ENCODE data around the gene ANKFN1.

Gene ANKFN1

DNA sequence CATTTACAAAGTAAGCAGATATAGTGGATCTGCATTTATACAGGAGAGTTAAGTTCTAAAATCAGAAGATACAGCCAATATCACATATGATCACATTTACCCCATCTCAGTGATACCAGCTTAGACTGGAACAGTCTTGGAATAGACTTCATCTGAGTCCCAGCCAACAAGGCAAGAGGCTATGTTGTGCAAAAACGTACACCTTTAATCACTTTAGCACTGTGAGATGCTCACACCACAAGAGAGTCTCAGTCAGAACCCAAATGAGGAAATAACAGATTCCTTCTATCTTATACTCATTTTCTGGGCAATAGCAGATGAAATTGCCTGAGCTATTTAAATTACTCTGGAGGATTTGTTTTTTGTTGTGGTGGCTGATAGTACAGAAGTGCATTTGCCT is 145.6 kb downstream of the ANKFN1 start:
- Histone ChIP-seq H3K9me2 (replicated peaks; ENCODE audit: control insufficient read depth, low read length) (no peaks in the 10 kb centered on the region), H3K27ac (ENCODE audit: low read depth, low read length) (no peak overlapping the region), H3K4me3 (ENCODE audit: low read length) (no peak overlapping the region), H3K27me3 (ENCODE audit: control insufficient read depth, low read length) (peaks cover 5% of the 10 kb centered on the region; the same call in 1 of the 2 replicates), H3K4me1 (ENCODE audit: control insufficient read depth, low read length) (no peaks in the 10 kb centered on the region), H3K9me3 (ENCODE audit: control insufficient read depth, insufficient read depth, low read length) (no peaks in the 10 kb centered on the region), H3F3A (ENCODE audit: control insufficient read depth, insufficient read depth) (no peaks in the 10 kb centered on the region), H4K20me1 (ENCODE audit: control insufficient read depth, insufficient read depth, low read depth, low read length) (no peaks in the 10 kb centered on the region), H3K4me2 (ENCODE audit: low read length) (no peak overlapping the region), H3K79me2 (ENCODE audit: control insufficient read depth, low read length) (no peaks in the 10 kb centered on the region), H3K36me3 (ENCODE audit: control insufficient read depth, low read length) (no peaks in the 10 kb centered on the region)
- TF ChIP-seq, protein P1, sequence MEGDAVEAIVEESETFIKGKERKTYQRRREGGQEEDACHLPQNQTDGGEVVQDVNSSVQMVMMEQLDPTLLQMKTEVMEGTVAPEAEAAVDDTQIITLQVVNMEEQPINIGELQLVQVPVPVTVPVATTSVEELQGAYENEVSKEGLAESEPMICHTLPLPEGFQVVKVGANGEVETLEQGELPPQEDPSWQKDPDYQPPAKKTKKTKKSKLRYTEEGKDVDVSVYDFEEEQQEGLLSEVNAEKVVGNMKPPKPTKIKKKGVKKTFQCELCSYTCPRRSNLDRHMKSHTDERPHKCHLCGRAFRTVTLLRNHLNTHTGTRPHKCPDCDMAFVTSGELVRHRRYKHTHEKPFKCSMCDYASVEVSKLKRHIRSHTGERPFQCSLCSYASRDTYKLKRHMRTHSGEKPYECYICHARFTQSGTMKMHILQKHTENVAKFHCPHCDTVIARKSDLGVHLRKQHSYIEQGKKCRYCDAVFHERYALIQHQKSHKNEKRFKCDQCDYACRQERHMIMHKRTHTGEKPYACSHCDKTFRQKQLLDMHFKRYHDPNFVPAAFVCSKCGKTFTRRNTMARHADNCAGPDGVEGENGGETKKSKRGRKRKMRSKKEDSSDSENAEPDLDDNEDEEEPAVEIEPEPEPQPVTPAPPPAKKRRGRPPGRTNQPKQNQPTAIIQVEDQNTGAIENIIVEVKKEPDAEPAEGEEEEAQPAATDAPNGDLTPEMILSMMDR (IDR thresholded peaks at IDR 0.05; ENCODE audit: low read depth, low read length, poor library complexity, severe bottlenecking), result no peak
- no peak for TF ChIP-seq EZH2phosphoT487 (IDR thresholded peaks at IDR 0.05; ENCODE audit: borderline replicate concordance, low read length)

DNA sequence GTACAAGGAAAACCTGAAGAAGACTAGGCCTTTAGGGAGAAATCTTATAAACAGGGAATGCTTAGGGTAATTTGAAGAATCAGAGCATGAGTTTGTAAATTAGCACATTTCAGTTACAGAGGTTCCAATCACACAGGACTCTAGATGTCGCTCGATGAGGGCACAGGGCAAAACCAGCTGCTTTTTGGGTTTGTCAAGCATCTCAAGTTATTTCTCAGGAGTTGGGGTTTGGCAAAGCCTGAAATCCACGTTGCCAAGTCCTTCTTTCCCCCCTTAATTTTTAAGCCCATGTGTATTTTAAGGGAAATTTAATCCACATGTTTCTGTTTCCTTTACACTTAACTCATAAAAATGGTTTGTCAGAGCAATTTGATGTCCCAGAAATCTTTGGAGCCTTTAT is 146.9 kb downstream of the ANKFN1 start:
- H3K4me2 ChIP-seq (ENCODE audit: low read length), result no peak overlapping the region
- no peaks in the 10 kb centered on the region for H3K36me3 ChIP-seq (ENCODE audit: control insufficient read depth, low read length)
- H3K9me3 ChIP-seq (ENCODE audit: control insufficient read depth, insufficient read depth, low read length), result no peaks in the 10 kb centered on the region
- H3K79me2 ChIP-seq (ENCODE audit: control insufficient read depth, low read length), result no peaks in the 10 kb centered on the region
- no peaks in the 10 kb centered on the region for H3K4me1 ChIP-seq (ENCODE audit: control insufficient read depth, low read length)
- H3K9me2 ChIP-seq (replicated peaks; ENCODE audit: control insufficient read depth, low read length), result no peaks in the 10 kb centered on the region
- H3K27me3 ChIP-seq (ENCODE audit: control insufficient read depth, low read length), result peaks cover 5% of the 10 kb centered on the region; the same call in 1 of the 2 replicates
- TF ChIP-seq, protein P1 (IDR thresholded peaks at IDR 0.05; ENCODE audit: low read depth, low read length, poor library complexity, severe bottlenecking), result no peak
- TF ChIP-seq EZH2phosphoT487 (IDR thresholded peaks at IDR 0.05; ENCODE audit: borderline replicate concordance, low read length), result no peak
- H3K4me3 ChIP-seq (ENCODE audit: low read length), result no peak overlapping the region
- no peaks in the 10 kb centered on the region for H3F3A ChIP-seq (ENCODE audit: control insufficient read depth, insufficient read depth)
- no peaks in the 10 kb centered on the region for H4K20me1 ChIP-seq (ENCODE audit: control insufficient read depth, insufficient read depth, low read depth, low read length)
- no peak overlapping the region for H3K27ac ChIP-seq (ENCODE audit: low read depth, low read length)

DNA sequence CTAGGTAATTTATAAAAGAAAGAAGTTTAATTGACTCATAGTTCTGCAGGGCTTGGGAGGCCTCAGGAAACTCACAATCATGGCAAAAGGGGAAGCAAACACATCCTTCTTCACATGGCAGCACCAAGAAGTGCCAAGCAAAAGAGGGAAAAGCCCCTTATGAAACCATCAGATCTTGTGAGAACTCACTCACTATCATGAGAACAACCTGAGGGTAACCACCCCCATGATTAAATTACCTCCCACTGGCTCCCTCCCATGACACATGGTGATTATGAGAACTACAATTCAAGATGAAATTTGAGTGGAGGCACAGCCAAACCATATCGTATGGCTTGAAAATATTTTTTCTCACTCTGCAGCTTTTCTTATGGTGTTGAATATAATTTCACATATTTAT is 151.7 kb downstream of the ANKFN1 start:
- no peak for TF ChIP-seq EZH2phosphoT487 (IDR thresholded peaks at IDR 0.05; ENCODE audit: borderline replicate concordance, low read length)
- TF ChIP-seq, protein P1 (IDR thresholded peaks at IDR 0.05; ENCODE audit: low read depth, low read length, poor library complexity, severe bottlenecking), result no peak
- H3K4me3 ChIP-seq (ENCODE audit: low read length), result no peak overlapping the region
- H3F3A ChIP-seq (ENCODE audit: control insufficient read depth, insufficient read depth), result no peaks in the 10 kb centered on the region
- H3K79me2 ChIP-seq (ENCODE audit: control insufficient read depth, low read length), result no peaks in the 10 kb centered on the region
- H4K20me1 ChIP-seq (ENCODE audit: control insufficient read depth, insufficient read depth, low read depth, low read length), result no peaks in the 10 kb centered on the region
- no peaks in the 10 kb centered on the region for H3K9me2 ChIP-seq (replicated peaks; ENCODE audit: control insufficient read depth, low read length)
- H3K4me2 ChIP-seq (ENCODE audit: low read length), result no peak overlapping the region
- no peaks in the 10 kb centered on the region; the same call in 1 of the 2 replicates for H3K27me3 ChIP-seq (ENCODE audit: control insufficient read depth, low read length)
- no peaks in the 10 kb centered on the region for H3K9me3 ChIP-seq (ENCODE audit: control insufficient read depth, insufficient read depth, low read length)
- no peak overlapping the region for H3K27ac ChIP-seq (ENCODE audit: low read depth, low read length)
- no peaks in the 10 kb centered on the region for H3K36me3 ChIP-seq (ENCODE audit: control insufficient read depth, low read length)
- no peaks in the 10 kb centered on the region for H3K4me1 ChIP-seq (ENCODE audit: control insufficient read depth, low read length)

All from DOHH2 (cell line).